Activated T-helper 17 cell treated with anti-CD3 and anti-CD28 coated beads, Interleukin-2, amount 50 U/mL, for 72 hours (primary cell): ENCODE data around the gene MATN1. TPM values are rescaled to one million over a fixed set of nuclear protein-coding genes. Genes with fewer than 3 reads are reported as not detected.
A peak's percentile ranks its signal among the peaks of the same experiment; 100 is the strongest.

Experiments
- ATAC-seq: fragments of 150-1000 bp; cut with Tn5 transposase; replicated peaks from 2 replicates; pipeline ENCODE4 v1.10.0; 2021; ENCODE audit warnings: mild to moderate bottlenecking, moderate library complexity
- H3K27ac Mint-ChIP-seq: one replicate; pipeline ENCODE4 v1.8.0; 2022; ENCODE audit warnings: mixed read lengths
- H3K27me3 Mint-ChIP-seq: one replicate; pipeline ENCODE4 v1.8.0; 2022; ENCODE audit warnings: mixed read lengths
- H3K36me3 Mint-ChIP-seq: one replicate; pipeline ENCODE4 v1.8.0; 2022; ENCODE audit warnings: low read depth, mild to moderate bottlenecking, mixed read lengths
- H3K4me1 Mint-ChIP-seq: one replicate; pipeline ENCODE4 v1.8.0; 2022; ENCODE audit warnings: mixed read lengths
- H3K4me3 Mint-ChIP-seq: one replicate; pipeline ENCODE4 v1.8.0; 2022; ENCODE audit warnings: mild to moderate bottlenecking, mixed read lengths
- H3K9me3 Mint-ChIP-seq: one replicate; pipeline ENCODE4 v1.8.0; 2022; ENCODE audit warnings: mixed read lengths
- total RNA-seq, 2 donors: library from RNA; stranded (reverse); gene quantifications; one replicate each; pipeline ENCODE4 v1.2.3, GENCODE V29; 2022

MATN1 gene
- total RNA-seq, 2 donors from 2014 or later = 0.26 to 0.52 TPM

DNA sequence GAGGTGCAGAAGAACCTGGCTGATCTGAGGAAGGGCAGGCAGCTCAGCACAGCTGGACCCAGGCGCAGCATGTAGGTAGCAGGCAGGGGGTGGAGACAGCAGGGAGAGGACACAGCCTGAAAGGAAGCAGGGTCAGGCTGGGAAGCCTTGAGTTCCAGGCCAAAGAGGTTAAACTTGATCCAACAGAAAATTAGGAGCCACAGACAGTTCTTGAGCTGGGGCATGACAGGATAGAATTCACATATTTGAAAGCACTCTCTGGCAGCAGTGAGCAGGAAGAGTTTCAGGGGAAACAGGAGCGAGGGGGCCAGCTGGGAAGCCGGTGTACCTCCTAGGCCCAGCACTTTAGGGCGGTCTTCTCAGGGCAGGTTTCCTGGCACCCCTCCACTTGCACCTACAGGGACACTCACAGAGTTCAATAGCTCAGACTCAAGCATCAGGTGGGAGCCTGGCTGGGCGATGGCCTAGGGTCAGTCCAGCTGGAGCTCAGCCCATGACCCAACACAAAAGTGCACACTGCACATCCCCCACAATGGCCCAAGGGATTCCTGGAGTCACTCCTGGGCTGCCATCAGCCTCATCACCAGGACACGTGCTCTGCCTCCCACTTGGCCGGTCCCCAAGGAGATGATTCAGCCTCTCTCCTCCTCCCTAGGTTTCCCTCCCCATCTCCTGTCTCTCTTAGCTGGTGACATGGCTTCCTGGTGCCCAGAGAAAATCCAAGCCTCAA is 22.7 kb downstream of the MATN1 start:
- Mint-ChIP-seq H3K4me1 (no peaks in the 10 kb centered on the region), H3K4me3 (no peak overlapping the region), H3K27ac (no peak overlapping the region), H3K27me3 (no peaks in the 10 kb centered on the region), H3K36me3 (no peaks in the 10 kb centered on the region), H3K9me3 (no peaks in the 10 kb centered on the region)
- ATAC-seq = no peak

DNA sequence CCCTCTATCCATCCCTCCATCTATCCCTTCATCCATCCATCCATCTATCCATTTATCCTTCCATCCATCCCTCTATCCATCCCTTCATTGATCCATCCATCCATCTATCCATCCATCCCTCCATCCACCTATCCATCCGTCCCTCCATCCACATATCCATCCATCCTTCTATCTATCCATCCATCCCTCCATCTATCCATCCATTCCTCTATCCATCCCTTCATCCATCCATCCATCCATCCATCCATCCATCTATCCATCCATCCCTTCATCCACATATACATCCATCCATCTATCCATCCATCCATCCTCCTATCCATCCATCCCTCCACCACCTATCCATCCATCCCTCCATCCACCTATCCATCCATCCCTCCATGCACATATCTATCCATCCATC is 23.6 kb downstream of the MATN1 start:
- ATAC-seq = no peak
- Mint-ChIP-seq H3K36me3 (no peaks in the 10 kb centered on the region), H3K27ac (no peak overlapping the region), H3K9me3 (no peaks in the 10 kb centered on the region), H3K27me3 (peaks cover 3% of the 10 kb centered on the region), H3K4me3 (no peak overlapping the region), H3K4me1 (no peaks in the 10 kb centered on the region)

DNA sequence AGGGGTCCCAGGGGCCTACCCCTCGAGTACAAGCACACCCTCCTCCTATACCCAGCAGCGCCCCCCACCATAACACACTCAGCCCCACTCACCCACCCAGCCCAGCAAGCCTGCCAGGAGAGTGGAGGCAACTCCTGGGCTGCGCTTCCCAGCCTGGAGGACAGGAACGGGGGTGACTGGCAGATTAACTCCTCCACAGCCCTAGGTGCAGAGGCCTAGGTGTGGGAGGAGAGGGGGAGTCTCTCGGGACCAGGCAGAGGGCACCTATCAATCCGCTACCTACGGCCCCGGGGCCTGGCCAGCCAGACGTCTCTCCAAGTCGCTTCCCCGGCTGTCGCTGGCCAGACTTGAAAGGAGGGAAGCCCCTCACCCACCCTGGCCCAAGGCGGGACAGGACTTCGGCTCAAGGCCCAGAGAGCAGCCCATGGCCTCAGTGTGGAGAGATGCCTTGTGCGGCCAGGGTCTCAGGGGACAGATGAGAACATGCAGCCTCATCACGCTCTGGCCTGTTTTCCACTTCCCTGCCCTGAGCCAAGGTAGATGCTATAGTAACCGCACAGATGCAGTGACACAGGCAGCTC is 24.9 kb downstream of the MATN1 start:
- ATAC-seq = no peak
- Mint-ChIP-seq H3K27ac (no peak overlapping the region), H3K9me3 (no peaks in the 10 kb centered on the region), H3K4me3 (no peak overlapping the region), H3K36me3 (no peaks in the 10 kb centered on the region), H3K27me3 (peaks cover 3% of the 10 kb centered on the region), H3K4me1 (no peaks in the 10 kb centered on the region)

GRCh38 chr1:30697571-30698376 is 25.6 kb downstream of the MATN1 start:
- Mint-ChIP-seq H3K27ac (no peak overlapping the region), H3K36me3 (no peaks in the 10 kb centered on the region), H3K4me1 (no peaks in the 10 kb centered on the region), H3K4me3 (no peak overlapping the region), H3K9me3 (no peaks in the 10 kb centered on the region), H3K27me3 (peaks cover 3% of the 10 kb centered on the region)
- no peak for ATAC-seq

DNA sequence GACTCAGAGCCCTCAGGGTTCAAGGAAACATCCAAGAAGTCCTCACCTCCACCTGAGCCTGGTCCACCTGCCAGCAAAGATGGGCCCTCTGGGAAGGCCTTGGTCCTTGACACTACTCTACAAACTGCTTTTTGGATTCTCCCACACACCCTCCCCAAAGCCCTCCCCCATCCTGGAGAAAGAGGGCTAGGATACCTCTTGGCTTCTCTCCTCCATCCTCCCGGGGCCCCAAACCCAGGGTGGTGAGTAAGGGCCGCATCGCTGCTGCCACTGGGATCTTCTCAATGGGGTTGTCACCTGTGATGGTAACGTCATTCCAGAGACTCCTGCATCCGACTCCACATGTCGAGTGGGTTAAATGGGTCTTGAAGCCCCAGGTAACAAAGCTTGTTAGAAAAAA is 26.6 kb downstream of the MATN1 start:
- H3K4me3 Mint-ChIP-seq = no peak overlapping the region
- H3K27ac Mint-ChIP-seq = no peak overlapping the region
- no peaks in the 10 kb centered on the region for H3K4me1 Mint-ChIP-seq
- peaks cover 3% of the 10 kb centered on the region for H3K27me3 Mint-ChIP-seq
- ATAC-seq = no peak
- no peaks in the 10 kb centered on the region for H3K36me3 Mint-ChIP-seq
- H3K9me3 Mint-ChIP-seq = no peaks in the 10 kb centered on the region

DNA sequence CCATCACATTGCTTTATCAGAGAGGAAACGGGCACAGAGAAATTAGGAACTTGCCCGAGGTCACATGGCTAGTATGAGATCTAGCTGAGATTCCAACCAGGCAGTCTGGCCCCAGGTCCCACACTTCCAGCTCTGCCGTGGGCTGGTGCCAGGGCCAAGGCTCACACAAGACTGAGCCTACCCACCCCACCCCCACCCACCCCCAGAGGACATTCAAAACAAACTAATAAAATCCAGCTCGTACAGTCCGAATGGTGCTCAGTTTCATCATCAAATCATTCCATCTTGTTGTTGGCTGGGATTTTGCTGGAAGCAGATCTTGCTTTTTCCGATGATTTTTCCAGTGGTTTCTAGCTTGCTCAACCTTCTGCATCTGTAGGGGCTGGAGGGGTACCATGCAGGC is 27.9 kb downstream of the MATN1 start:
- Mint-ChIP-seq H3K27me3 (peaks cover 7% of the 10 kb centered on the region), H3K27ac (no peak overlapping the region), H3K36me3 (no peaks in the 10 kb centered on the region), H3K4me3 (no peak overlapping the region), H3K9me3 (no peaks in the 10 kb centered on the region), H3K4me1 (no peaks in the 10 kb centered on the region)
- no peak for ATAC-seq

DNA sequence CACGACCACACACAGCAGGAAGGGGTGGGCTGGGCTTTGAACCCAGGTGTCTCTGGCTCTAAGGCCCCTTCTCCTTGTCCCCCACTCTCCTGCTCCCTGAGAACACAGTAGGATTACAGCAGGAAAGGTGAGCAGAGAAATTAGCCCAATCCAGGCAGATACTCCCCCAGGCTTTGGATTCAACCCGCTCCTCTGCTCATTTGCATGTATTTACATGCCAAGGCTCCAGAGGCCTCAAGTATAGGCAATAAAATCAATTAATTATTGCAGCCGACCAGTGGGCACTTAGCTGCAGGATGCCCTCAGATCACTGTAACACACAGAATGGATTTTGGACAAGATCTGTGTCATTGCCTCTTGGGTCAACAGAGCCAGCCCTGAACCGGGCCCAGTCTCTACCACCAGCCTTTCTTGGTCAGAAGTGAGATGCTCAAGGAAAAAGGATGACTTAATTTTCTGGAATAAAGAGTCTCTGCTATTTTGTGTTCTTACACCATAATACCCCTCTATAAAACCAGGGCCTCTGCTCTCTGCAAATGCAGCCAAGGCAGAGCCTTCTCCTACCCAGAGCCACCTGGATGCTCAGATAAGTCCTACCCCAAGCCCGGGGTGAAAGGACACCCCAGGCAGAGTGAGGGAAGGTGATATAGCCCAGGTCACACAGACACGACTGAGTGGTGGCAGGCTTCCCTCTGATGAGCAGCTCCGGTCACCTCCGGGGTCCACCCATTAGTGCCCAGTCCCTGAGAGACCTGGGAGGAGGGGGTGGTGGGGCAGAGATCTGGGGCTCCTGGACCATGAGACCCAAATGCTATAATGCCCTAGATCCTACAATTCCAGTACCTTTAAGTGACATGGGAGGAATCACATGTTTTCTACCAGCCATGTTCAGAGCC is 28.9 kb downstream of the MATN1 start:
- no peaks in the 10 kb centered on the region for H3K4me1 Mint-ChIP-seq
- H3K27ac Mint-ChIP-seq = no peak overlapping the region
- H3K9me3 Mint-ChIP-seq = no peaks in the 10 kb centered on the region
- no peak for ATAC-seq
- H3K4me3 Mint-ChIP-seq = no peak overlapping the region
- H3K36me3 Mint-ChIP-seq = no peaks in the 10 kb centered on the region
- H3K27me3 Mint-ChIP-seq = peaks cover 7% of the 10 kb centered on the region

DNA sequence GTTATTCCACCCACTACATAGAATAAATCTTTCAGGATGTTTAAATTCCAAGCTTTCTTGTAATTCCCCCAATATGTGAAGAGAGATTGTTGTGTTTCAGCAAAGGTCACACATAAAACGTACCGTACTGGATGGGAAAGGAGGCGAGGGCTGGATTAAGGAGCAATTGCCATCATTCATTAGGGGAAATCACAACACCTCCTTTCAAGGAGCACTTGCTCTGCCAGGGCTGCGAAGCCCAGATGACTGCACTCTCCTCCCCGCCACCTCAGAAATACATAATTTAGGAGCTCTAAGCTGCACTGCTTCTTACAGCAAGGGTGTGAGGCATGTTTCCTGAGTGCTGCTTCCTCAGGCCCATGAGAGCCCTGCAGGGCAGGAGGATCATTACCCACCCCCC is 29.6 kb downstream of the MATN1 start:
- H3K4me3 Mint-ChIP-seq = no peak overlapping the region
- peaks cover 7% of the 10 kb centered on the region for H3K27me3 Mint-ChIP-seq
- H3K36me3 Mint-ChIP-seq = no peaks in the 10 kb centered on the region
- no peaks in the 10 kb centered on the region for H3K9me3 Mint-ChIP-seq
- H3K4me1 Mint-ChIP-seq = no peaks in the 10 kb centered on the region
- no peak overlapping the region for H3K27ac Mint-ChIP-seq
- ATAC-seq = no peak

DNA sequence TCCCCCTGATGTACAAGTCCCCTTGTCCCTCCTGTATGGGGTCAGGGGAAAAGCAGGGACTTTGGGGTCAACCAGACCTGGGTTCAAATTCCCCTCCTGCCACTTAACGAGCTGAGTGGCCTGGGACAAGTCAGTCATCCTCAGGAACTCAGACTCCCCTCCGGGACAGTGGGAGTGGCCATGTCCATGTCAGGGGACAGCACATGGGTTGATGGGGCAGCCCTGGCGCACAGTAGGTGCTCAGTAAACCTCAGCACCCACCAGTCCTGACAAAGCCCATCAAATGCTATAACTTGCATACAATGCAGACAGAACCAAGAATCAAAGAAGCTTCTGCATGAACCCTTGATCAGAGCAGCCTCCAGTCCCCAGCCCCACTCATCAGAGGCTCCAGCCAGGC is 30.0 kb downstream of the MATN1 start:
- Mint-ChIP-seq H3K27me3 (peaks cover 7% of the 10 kb centered on the region), H3K9me3 (no peaks in the 10 kb centered on the region), H3K4me1 (no peaks in the 10 kb centered on the region), H3K4me3 (no peak overlapping the region), H3K27ac (peak overlapping the region; percentile 57), H3K36me3 (no peaks in the 10 kb centered on the region)
- ATAC-seq = no peak

GRCh38 chr1:30692948-30693301 is 30.5 kb downstream of the MATN1 start:
- no peaks in the 10 kb centered on the region for H3K36me3 Mint-ChIP-seq
- H3K27me3 Mint-ChIP-seq = peaks cover 7% of the 10 kb centered on the region
- no peaks in the 10 kb centered on the region for H3K4me1 Mint-ChIP-seq
- no peak for ATAC-seq
- H3K4me3 Mint-ChIP-seq = no peak overlapping the region
- peak overlapping the region; percentile 57 for H3K27ac Mint-ChIP-seq
- H3K9me3 Mint-ChIP-seq = no peaks in the 10 kb centered on the region

DNA sequence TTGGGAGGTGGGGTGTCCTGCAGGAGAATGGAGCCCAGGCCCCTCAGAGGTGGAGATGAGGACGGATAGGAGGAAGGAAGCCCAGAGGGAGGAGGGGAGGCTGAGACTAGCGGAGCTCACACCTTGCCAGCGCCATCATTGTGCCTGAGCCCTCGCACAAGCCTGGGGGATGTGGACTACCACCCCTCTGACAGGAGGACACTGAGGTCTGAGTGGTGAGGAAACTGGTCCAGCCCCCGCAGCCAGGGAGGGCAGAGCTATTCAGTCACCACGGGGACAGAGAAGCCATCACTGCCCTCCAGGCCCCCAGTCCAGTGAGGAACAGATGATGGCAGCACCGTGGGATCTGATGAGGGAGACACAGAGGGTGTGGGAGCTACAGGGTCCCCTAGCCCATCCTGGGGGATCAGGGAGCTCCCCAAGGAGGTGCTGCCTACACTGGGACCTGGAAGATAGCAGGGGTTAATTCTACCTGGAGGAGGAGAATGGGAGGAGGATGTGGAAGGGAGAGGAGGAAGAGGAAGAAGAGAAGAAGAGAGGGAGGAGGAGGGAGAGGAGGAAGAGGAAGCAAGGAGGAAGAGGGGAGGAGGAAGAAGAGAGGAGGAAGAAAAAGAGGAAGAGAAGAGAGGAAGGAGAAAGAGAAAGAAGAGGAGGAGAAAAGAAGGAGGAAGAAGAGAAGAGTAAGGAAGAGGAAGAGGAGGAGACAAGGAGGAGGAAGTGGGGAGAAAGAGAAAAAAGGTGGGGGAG is 31.0 kb downstream of the MATN1 start:
- H3K27ac Mint-ChIP-seq = peak overlapping the region; percentile 57
- no peaks in the 10 kb centered on the region for H3K4me1 Mint-ChIP-seq
- H3K9me3 Mint-ChIP-seq = no peaks in the 10 kb centered on the region
- no peak overlapping the region for H3K4me3 Mint-ChIP-seq
- no peaks in the 10 kb centered on the region for H3K36me3 Mint-ChIP-seq
- H3K27me3 Mint-ChIP-seq = peaks cover 10% of the 10 kb centered on the region
- ATAC-seq = no peak

GRCh38 chr1:30691480-30691879 is 31.9 kb downstream of the MATN1 start:
- ATAC-seq = no peak
- Mint-ChIP-seq H3K27ac (no peak overlapping the region), H3K36me3 (no peaks in the 10 kb centered on the region), H3K27me3 (peaks cover 16% of the 10 kb centered on the region), H3K4me3 (no peak overlapping the region), H3K4me1 (no peaks in the 10 kb centered on the region), H3K9me3 (no peaks in the 10 kb centered on the region)

DNA sequence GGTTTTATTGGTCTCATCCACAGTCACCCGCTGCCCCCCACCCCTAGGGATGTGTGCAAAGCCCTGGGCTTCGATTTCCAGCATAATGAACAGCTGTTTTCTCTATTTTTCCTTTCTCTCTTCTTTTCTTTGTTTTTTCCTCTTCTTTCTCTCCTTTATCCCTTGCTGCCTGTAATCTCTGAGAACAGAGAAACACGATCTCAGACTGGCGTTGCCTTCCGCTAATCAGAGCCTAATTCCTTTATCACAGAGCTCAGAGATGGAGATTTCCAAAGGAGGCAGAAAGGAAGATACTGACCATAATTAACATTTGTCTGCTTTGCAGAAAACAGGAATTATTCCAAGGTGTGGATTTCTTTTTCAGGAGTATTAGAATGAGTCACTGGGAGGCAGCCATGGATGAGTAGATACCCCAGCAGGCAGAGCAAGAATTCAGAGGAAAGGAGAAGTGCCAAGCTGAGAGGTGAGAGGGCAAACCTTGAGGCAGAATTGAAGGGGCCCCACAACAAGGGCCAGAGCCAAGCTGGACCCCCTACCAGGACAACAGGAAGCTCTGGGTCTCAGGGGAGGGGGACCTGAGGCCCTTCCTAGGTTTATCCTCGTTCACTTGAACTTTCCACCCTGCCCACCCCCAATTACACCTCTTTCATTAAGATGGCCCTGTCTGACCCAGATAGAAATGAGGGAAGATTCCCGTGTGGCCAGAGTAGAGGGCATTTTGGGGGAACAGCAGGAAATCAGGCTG is 33.3 kb downstream of the MATN1 start:
- Mint-ChIP-seq H3K36me3 (no peaks in the 10 kb centered on the region), H3K4me1 (no peaks in the 10 kb centered on the region), H3K27me3 (peaks cover 14% of the 10 kb centered on the region), H3K9me3 (no peaks in the 10 kb centered on the region), H3K4me3 (no peak overlapping the region), H3K27ac (no peak overlapping the region)
- ATAC-seq = no peak
